Measurements from ENCODE around the gene TOR4A.

TOR4A gene

GRCh38 chr9:137277329-137278041, at the start of gene TOR4A:
TSS of gene TOR4A (plus strand) at chr9:137277726. CDS start at chr9:137278690, 964 bp downstream.
- DNase-seq = no peak

- DNase-seq = no peak
These were observed 49.5 kb upstream of the TOR4A start for GRCh38 chr9:137227853-137228505.

- DNase-seq = no peak
These were observed 49.0 kb upstream of the TOR4A start for GRCh38 chr9:137228506-137228967.

- no peak for DNase-seq
These were observed 48.3 kb upstream of the TOR4A start for GRCh38 chr9:137228968-137229896.

GRCh38 chr9:137229903-137230704, 47.4 kb upstream of the TOR4A start:
- no peak for DNase-seq

GRCh38 chr9:137230705-137231371, 46.7 kb upstream of the TOR4A start, which contains the start of gene SLC34A3:
TSS of gene SLC34A3 (plus strand) at chr9:137230901. CDS start at chr9:137231703, 802 bp downstream.
- no peak for DNase-seq

GRCh38 chr9:137231372-137232039, 46.0 kb upstream of the TOR4A start:
- DNase-seq = no peak

GRCh38 chr9:137232101-137232500, 45.4 kb upstream of the TOR4A start:
- DNase-seq = no peak

- DNase-seq = no peak
These were observed 45.0 kb upstream of the TOR4A start for GRCh38 chr9:137232510-137232909.

- peak; percentile 37 for DNase-seq
These were observed 44.2 kb upstream of the TOR4A start for GRCh38 chr9:137233143-137233980.

- peak; percentile 43 for DNase-seq
These were observed 43.4 kb upstream of the TOR4A start for GRCh38 chr9:137234055-137234697.

- no peak for DNase-seq
These were observed 42.6 kb upstream of the TOR4A start for GRCh38 chr9:137234758-137235423.

- DNase-seq = no peak
These were observed 41.9 kb upstream of the TOR4A start for GRCh38 chr9:137235424-137236237.

GRCh38 chr9:137236238-137236935, 41.1 kb upstream of the TOR4A start:
- DNase-seq = peak; percentile 93

GRCh38 chr9:137236936-137237421, 40.5 kb upstream of the TOR4A start:
- DNase-seq = peak; percentile 48

GRCh38 chr9:137237759-137238726, 39.5 kb upstream of the TOR4A start:
- peak; percentile 85 for DNase-seq
